Kidney epithelial cell (primary cell): Measurements from ENCODE around the gene TENM4. TPM values are rescaled to one million over a fixed set of nuclear protein-coding genes. Genes with fewer than 3 reads are reported as not detected.
A peak's percentile ranks its signal among the peaks of the same experiment; 100 is the strongest.

Source experiments
- DNase-seq: peaks from one replicate; pipeline ENCODE4 v3.0.0-alpha.2; 2010; ENCODE audit warnings: low read depth
- H3K27me3 ChIP-seq: 2 replicates; pipeline ENCODE4 v1.6.0; 2011; ENCODE audit warnings: low read length; ENCODE audit not compliant: control insufficient read depth, insufficient read depth
- H3K36me3 ChIP-seq: 2 replicates; pipeline ENCODE4 v1.5.1; 2011; ENCODE audit warnings: low read length; ENCODE audit not compliant: control insufficient read depth, insufficient read depth
- H3K4me3 ChIP-seq: 2 replicates; pipeline ENCODE4 v1.5.1; 2011; ENCODE audit warnings: low read depth, mild to moderate bottlenecking, control low read depth, low read length
- CTCF ChIP-seq: IDR thresholded peaks from 2 replicates; pipeline ENCODE4 v1.5.1; 2011; ENCODE audit warnings: mild to moderate bottlenecking, moderate library complexity, low read length, control low read depth, inconsistent platforms; ENCODE audit not compliant: insufficient read depth, poor library complexity, severe bottlenecking
- total RNA-seq: library from RNA; depleted of rRNA; stranded (reverse); fragments of >200 nt; gene quantifications from 2 replicates; pipeline ENCODE4 v1.2.3, GENCODE V29; 2015

Gene TENM4
- total RNA-seq, 1 donor from 2014 or later, result 35.3 TPM

DNA sequence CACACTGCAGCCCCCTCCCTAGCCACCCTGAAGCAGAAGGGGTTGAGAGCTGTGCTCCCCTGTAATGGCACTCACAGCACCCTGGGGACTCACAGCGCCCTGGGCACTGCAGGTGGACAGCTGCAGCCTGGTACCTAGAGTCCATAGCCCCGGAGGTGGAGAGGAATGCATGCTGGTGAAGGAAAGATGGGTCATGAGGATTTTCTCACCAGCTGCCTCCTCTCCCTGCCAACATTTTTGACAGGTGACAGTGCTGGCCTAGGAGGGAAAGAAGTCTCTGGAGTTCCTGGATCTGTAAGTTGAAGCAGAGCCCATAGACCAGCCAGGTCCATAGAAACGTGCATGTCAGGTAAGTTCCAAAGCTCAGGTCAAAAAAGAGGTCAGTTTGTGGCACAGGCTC is 330.5 kb downstream of the TENM4 start:
- no peaks in the 10 kb centered on the region for H3K36me3 ChIP-seq
- DNase-seq, result no peak
- no peaks in the 10 kb centered on the region for H3K27me3 ChIP-seq
- TF ChIP-seq CTCF, result no peak
- H3K4me3 ChIP-seq, result no peak overlapping the region

GRCh38 chr11:79108851-79109250 is 332.0 kb downstream of the TENM4 start:
- no peaks in the 10 kb centered on the region for H3K27me3 ChIP-seq
- H3K4me3 ChIP-seq, result no peak overlapping the region
- DNase-seq, result no peak
- TF ChIP-seq CTCF, result no peak
- no peaks in the 10 kb centered on the region for H3K36me3 ChIP-seq

GRCh38 chr11:79102840-79103239 is 338.0 kb downstream of the TENM4 start:
- H3K36me3 ChIP-seq, result no peaks in the 10 kb centered on the region
- no peak overlapping the region for H3K4me3 ChIP-seq
- DNase-seq, result no peak
- no peaks in the 10 kb centered on the region for H3K27me3 ChIP-seq
- no peak for TF ChIP-seq CTCF

GRCh38 chr11:79101656-79102055 is 339.2 kb downstream of the TENM4 start:
- no peak for TF ChIP-seq CTCF
- no peaks in the 10 kb centered on the region for H3K27me3 ChIP-seq
- H3K4me3 ChIP-seq, result no peak overlapping the region
- no peaks in the 10 kb centered on the region for H3K36me3 ChIP-seq
- no peak for DNase-seq

- TF ChIP-seq CTCF, result peak; percentile 80
Measured at GRCh38 chr11:79100093-79100910, 340.5 kb downstream of the TENM4 start.

DNA sequence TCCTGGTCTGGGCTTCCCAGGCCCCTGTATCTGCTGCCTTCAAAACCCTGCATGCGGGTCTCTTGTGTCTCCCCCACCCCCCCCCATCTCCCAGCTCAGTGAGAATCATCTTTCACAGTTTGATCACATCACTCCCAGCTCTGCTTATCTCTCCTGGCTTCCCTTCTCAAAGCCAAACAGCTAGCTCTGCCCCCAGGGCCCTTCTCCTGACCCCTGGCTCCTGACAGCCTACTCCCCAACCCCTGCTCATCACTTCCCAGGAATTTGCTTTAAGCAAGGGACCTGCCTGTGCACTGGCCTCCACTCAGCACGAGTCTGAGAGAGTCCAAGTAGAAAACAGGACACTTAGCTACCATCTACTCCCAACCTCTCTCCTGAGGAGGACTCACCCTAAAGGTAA is 342.7 kb downstream of the TENM4 start:
- TF ChIP-seq CTCF, result no peak
- no peak for DNase-seq

More at GRCh38 chr11:79100093-79100910, 340.5 kb downstream of the TENM4 start:
- H3K4me3 ChIP-seq, result no peak overlapping the region
- H3K36me3 ChIP-seq, result no peaks in the 10 kb centered on the region
- no peak for DNase-seq
- H3K27me3 ChIP-seq, result no peaks in the 10 kb centered on the region

More for the DNA sequence above, 342.7 kb downstream of the TENM4 start:
- Histone ChIP-seq H3K36me3 (no peaks in the 10 kb centered on the region), H3K27me3 (no peaks in the 10 kb centered on the region), H3K4me3 (no peak overlapping the region)
